ENCODE data around the gene SNX25.

- TF ChIP-seq HOXA7 (CRISPR knock-in tag; IDR thresholded peaks at IDR 0.05; ENCODE audit: borderline replicate concordance) (no peak), ZNF221 (tag by site-specific recombination; IDR thresholded peaks at IDR 0.05; ENCODE audit: borderline replicate concordance) (no peak), CTCF (tag by site-specific recombination; IDR thresholded peaks at IDR 0.05) (no peak), ZNF280D (tag by site-specific recombination; IDR thresholded peaks at IDR 0.05) (no peak), REPIN1 (tag by site-specific recombination; IDR thresholded peaks at IDR 0.05; ENCODE audit: low read depth) (no peak), PRDM6 (tag by site-specific recombination; IDR thresholded peaks at IDR 0.05) (no peak), YY2 (tag by site-specific recombination; IDR thresholded peaks at IDR 0.05) (no peak), ZNF449 (tag by site-specific recombination; IDR thresholded peaks at IDR 0.05) (no peak), ZNF311 (tag by site-specific recombination; IDR thresholded peaks at IDR 0.05; ENCODE audit: borderline replicate concordance) (no peak), ZNF146 (tag by site-specific recombination; IDR thresholded peaks at IDR 0.05) (no peak), ZNF398 (tag by site-specific recombination; IDR thresholded peaks at IDR 0.05) (no peak), ZBTB10 (tag by site-specific recombination; IDR thresholded peaks at IDR 0.05) (no peak)
These were observed 170.2 kb downstream of the SNX25 start for GRCh38 chr4:185379326-185380295.
